GM18861 (cell line): ENCODE measurements around the gene DDX47.
"Not testable (repeated sequence)": the region's sequence is repeated elsewhere in the genome, so short reads cannot be mapped to it uniquely, and the experiment has no call there.

Source experiments
- ATAC-seq: cut with Tn5 transposase; IDR thresholded peaks from one replicate; pipeline ENCODE4 v1.9.1; 2021; ENCODE audit not compliant: unreplicated experiment

Gene DDX47

DNA sequence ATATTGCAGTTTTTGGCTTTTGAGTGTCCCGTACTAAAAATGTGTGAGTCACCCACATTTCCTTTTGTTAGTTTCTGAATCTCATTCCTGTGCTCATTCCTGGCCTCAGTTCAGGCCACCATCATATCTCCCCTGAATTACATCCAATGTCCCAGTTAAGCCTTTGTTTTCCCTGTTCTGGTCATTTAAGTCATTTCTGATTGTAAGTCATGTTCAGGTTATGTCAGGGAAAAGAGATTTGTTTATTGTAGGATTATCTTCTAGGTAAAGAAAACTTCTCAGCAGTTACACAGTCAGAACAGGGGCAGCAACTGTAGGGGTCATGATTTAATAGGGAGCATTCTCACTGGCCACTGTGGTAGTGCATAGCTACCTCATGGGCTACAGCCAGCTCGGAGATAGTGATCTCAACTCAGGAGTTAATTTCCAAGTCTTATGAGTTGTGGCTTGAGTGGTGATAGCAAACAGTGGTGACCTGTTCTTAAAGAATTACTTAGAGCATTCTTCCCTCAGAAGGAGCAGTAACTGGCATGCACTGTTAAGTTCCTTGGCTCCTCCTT is 6.7 kb downstream of the DDX47 start:
- no peak for ATAC-seq

DNA sequence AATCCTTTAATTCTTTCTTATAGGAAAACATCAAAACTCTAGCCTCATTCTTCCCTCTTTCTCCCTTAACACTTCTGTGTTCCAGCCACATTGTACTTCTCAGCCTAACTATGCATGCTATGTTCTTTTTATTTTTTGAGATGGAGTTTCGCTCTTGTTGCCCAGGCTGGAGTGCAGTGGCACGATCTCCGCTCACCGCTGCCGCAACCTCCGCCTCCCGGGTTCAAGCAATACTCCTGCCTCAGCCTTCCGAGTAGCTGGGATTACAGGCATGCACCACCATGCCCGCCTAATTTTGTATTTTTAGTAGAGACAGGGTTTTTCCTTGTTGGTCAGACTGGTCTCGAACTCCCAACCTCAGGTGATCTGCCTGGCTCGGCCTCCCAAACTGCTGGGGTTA is 7.2 kb downstream of the DDX47 start:
- not testable (repeated sequence) for ATAC-seq

DNA sequence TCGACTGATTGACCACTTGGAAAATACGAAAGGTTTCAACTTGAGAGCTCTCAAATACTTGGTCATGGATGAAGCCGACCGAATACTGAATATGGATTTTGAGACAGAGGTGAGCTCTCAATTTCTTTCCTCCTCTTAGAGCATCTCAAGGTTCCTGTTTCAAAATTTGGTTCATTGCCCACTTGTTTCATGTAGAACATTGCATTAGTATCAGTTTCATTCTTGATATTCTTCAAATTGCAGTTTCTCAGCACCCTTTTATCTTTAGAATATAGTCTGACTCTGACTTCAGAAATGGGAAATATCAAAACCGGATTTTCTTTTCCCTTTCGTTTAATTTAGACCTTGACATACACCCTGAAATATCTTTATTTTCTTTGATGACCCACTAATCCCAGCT is 8.8 kb downstream of the DDX47 start:
- peak; percentile 52 for ATAC-seq

DNA sequence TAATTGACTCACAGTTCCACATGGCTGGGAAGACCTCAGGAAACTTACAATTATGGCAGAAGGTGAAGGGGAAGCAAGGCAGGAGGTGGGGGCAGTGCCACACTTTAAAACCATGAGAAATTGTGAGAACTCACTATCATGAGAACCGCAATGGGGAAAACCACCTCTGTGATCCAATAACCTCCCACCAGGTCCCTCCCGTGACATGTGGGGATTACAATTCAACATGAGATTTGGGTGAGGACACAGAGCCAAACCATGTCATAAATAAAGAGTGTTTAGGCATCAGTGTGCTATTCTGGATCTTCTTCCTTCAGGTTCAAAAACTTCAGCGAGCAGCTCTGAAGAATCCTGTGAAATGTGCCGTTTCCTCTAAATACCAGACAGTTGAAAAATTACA is 9.7 kb downstream of the DDX47 start:
- no peak for ATAC-seq

DNA sequence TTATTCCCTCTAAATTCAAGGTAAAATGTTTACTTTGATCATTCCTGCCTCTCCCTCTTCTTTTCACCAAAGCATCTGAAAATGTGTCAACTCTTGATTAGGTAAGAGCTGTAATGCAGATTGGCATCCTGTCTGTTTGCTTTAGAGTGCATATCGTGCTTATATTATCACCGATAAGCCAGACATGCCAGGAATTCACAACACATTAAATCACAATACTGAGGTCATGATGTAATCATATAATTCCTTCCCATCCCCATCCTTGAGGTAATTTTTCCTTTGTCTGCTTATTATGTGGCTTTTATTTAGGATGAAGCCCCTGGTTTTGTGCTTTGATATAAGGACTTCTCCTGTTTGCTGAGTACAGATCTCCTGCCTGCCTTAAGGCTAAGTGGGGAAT is 10.2 kb downstream of the DDX47 start:
- no peak for ATAC-seq

DNA sequence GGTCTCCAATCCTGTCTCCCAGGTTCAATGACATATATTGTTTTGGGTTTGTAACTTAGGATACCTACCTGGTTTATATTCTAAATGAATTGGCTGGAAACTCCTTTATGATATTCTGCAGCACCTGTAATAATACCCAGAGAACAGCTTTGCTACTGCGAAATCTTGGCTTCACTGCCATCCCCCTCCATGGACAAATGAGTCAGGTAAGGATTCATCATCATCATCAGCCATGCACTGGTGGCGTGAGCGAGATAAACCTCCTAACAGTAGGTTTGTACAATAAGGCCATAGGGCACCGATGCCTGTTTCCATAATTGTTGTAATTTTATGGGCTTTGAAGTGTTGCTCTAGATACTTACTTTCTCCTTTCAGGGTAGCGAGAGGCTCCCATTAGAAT is 10.7 kb downstream of the DDX47 start:
- ATAC-seq, result no peak

DNA sequence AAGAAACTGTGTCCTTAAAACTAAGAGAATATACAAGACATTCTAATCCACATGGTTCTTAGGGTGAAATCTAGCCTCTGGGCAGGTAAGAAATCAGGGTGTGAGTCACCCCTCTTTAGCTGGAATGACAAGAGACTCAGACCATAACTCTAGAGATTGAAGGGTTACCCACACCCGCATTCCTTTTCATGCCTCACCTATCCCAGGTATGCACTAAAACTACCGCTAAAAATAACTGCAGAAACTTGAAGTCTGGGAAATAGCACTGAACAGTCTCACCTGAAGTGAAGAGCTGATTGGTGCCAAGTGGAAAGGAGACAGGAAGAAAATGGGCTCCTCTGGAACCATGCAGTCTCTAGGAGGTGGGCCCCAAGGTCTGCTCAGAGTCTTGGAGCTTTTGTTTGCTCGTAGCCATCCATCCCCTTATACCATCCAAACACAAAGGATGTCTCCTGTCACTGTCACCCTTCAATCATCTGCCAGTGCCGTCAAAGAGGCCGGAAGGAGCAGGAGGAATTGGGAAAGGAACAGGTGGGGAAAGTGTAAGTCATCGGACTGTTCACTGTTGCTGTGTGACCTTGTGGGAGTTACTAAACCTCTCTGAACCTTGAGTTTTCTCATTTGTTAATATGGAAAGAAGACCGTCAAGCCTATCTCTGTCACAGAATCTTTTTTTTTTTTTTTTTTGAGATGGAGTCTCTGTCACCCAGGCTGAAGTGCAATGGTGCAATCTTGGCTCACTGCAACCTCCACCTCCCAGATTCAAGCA is 22.4 kb downstream of the DDX47 start:
- no peak for ATAC-seq

DNA sequence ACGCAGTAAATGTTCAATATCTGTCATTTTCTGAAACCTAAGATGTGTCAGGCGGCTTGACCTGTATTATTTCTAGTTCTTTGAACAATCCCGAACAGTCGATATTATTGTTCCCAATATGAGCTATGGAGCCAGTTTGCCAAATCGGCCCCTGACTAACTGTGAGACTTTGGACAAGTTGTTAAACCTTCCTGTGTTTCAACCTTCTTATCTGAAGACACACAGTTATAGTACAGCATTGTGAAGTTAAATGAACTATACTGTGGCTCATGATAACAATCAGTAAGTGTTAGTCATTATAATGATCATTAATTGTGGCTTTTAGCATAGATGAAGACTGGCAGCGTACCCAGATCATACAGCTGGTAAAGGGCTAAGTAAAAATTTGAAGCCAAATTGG is 23.4 kb downstream of the DDX47 start:
- no peak for ATAC-seq

DNA sequence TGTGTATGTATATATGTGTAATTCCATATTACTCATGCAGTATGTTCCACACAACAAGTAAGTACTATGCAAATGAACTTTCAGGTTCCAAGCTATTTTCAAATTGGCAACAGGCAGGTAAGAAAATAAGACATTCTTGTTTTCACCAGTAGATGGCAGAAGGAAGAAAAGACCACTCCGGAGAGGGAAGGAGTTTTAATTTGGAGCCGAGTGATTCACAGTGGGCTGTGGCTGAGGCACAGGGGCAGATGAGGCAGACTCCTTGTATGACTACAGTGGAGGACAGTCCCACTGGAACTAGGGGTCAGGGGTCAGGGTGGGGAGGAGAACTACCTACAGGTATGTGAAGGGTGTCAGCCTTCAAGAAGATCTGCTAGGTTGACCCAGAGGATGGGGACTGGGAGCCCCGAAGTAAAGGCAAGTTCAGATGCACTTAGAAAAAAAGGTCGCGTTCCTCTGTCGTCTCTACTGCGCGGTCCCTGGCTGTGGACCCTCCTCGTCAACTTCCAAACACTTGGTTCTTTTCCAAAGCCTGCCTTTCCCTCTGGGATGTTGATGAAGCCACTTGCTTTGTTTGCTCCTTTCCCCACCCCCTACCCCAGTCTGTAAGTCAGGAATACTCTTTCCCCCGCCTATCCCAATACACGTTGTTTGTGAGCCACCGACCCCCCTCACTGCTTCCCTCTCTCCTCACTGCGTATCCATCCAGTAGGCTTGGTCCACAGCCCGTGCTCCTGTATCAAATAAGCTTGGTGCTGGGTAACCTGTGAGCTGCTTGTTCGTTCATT is 24.1 kb downstream of the DDX47 start:
- ATAC-seq, result no peak

DNA sequence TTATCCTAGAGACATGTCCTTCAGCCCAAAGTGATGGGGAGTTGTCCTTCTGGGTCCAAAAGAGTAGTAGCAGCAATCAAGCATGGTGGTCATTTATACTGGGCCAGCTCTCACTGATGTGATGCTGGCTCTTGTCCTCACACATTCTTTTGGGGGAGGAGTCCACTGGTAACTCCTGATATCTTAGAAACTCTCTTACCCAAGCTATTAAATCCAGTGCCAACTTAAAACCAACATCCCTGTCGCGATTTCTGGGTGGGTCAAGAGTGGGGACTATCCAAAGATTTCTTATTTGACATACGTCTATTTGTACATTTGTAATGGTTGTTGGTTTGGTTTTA is 24.6 kb downstream of the DDX47 start:
- no peak for ATAC-seq

DNA sequence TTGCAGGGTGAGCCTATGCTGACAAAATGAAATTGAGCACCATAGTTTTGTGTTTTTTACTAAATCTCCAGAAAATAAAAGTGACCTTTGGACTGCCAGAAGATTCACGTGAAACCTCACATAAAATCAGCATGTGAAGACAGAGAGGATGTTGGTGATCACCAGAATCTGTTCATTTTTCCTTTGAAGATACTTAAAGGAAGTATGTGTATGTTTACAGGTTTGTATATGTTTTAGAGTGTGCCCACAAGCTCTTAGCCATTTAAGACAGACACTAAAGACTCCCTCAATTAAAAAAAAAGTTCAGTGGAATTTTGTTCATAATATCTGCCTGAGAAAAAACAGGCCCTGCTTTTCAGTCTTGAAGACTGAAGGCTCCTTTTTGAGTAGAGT is 25.9 kb downstream of the DDX47 start:
- no peak for ATAC-seq

DNA sequence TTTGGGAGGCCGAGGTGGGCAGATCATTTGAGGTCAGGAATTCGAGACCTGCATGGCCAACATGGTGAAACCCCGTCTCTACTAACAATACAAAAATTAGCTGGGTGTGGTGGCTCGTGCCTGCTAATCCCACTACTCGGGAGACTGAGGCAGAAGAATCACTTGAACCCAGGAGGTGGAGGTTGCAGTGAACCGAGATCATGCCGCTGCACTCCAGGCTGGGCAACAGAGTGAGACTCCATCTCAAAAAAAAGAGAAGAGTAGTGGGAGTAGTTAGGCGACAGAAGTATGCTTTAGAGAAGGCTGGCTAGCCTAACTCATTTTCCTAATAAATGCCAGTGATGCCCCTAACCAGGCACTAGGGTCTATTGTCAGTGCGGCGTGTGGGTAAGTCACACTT is 26.3 kb downstream of the DDX47 start:
- ATAC-seq, result not testable (repeated sequence)

DNA sequence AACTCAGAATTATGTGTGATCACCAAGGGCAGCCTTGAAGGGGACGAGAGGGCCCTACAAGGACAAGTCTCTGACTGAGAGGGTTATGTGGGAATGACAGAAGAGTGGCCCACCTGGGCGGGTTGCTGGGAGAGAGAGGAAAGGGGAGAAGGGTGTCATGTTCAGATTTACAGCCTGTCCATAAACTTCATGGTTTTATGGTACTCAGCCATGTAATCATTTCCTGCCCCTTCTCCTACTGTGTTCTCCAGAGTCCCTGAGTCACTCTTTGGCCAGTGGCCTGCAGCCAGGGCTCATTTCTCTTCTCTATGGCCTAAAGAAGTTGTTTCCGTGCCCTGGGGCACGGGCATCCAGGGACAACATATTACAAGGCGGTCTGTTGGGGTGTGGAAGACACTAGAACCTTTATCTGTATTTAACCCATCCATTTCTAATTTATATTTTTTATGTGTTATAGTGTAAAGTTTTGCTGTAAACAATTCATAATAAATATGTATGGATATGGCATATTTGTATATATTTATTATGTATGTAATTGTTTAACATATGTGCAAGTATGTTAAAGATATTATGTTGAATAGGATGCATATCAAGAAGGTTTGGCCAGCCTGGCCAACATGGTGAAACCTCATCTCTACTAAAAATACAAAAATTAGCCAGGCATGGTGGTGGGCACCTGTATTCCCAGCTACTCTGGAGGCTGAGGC is 26.9 kb downstream of the DDX47 start:
- no peak for ATAC-seq

DNA sequence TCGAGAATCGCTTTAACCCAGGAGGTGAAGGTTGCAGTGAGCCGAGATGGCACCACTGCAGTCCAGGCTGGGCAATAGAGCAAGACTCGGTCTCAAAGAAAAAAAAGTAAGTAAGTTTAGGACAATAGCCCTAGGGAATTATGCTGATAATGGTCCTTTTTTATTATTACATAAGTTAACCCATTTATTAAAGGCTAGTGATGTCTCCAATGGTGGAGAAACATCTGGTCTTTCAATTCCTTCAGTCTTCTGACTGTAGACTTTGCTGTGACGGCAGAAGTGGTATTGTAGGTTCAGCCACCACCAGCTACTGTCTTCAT is 27.4 kb downstream of the DDX47 start:
- no peak for ATAC-seq

DNA sequence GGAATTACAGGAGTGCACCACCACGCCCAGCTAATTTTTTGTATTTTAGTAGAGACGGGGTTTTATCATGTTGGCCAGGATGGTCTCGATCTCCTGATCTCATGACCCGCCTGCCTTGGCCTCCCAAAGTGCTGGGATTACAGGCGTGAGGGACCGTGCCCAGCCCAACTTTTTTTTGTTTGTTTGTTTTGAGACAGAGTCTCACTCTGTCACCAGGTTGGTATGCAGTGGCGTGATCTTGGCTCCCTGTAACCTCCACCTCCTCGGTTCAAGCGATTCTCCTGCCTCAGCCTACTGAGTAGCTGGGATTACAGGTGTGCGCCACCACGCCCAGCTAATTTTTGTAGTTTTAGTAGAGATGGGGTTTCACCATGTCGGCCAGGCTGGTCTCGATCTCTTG is 28.3 kb downstream of the DDX47 start:
- not testable (repeated sequence) for ATAC-seq

DNA sequence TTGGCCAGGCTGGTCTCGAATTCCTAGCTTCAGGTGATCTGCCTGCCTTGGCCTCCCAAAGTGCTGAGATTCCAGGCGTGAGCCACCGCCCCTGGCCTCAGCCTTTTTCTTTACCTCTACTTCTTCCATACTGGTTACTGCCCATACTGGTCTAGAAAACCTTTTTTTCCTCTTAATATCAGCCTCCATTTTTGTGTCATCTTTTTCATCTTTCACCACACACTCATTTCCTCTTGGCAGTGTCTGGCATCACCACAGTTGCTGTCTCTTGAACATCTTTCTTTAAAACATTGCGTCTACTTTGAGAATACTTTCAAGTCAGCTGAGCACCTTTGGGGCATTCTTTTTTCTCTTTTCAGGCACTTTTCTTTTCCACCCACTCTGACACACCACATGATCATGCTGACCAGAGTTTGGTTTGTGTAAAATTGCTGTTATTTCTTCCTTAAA is 32.7 kb downstream of the DDX47 start:
- ATAC-seq, result no peak

DNA sequence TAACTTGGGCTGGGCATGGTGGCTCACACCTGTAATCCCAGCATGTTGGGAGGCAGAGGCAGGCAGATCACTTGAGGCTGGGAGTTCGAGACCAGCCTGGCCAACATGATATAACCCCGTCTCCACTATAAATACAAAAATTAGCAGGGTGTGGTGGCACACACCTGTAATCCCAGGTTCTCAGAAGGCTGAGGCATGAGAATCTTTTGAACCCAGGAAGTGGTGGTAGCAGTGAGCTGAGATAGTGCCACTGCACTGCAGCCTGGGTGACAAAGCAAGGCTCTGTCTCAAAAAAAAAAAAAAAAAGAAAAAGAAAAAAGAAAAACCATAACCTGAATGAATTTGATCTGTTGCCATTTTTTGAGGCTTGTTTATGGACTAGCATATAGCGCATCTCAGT is 33.6 kb downstream of the DDX47 start:
- ATAC-seq, result not testable (repeated sequence)

DNA sequence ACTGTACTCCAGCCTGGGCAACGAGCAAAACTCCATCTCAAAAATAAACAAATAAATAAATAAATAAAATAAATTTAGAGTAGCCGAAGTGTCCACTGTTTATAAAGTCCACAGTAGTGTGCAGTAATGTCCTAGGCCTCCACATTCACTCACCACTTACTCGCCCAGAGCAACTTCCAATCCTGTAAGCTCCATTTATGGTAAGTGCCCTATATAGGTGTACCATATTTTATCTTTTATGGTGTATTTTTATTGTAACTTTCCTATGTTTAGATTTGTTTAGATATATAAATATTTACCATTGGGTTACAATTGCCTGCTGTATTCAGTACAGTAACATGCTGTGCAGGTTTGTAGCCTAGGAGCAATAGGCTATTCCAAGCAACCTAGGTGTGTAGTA is 40.3 kb downstream of the DDX47 start:
- no peak for ATAC-seq

DNA sequence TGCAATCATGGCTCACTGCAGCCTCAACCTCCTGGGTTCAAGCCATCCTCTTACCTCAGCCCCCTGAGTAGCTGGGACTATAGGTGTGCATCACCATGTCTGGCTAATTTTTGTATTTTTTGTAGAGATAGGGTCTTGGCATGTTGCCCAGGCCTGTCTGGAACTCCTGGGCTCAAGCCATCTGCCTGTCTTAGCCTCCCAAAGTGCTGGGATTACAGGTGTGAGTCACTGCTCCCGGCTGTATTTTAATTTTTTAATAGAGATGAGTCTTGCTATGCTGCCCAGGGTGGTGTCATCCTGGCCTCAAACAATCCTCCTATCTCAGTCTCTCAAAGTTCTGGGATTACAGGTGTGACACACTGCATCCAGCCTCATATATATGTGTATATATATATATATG is 46.5 kb downstream of the DDX47 start:
- ATAC-seq, result no peak

DNA sequence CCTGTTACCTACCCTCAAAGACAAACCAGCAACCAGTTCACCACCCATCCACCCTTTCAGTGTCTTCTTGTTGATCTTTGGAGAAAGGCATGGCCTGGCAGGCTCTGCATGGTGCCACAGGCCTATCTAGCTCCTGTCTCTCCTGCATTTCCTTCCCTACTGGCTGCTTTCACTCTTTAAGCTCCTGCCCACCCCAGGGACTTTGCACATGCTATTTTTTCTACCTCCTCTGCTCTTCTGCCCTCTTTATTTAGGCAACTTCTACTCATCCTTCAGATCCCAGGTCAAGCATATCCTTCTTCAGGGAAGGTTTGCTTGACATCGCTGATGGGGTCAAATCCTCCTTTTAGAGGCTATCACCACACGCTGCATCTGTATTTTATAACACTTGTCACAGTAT is 51.1 kb downstream of the DDX47 start:
- ATAC-seq, result no peak

DNA sequence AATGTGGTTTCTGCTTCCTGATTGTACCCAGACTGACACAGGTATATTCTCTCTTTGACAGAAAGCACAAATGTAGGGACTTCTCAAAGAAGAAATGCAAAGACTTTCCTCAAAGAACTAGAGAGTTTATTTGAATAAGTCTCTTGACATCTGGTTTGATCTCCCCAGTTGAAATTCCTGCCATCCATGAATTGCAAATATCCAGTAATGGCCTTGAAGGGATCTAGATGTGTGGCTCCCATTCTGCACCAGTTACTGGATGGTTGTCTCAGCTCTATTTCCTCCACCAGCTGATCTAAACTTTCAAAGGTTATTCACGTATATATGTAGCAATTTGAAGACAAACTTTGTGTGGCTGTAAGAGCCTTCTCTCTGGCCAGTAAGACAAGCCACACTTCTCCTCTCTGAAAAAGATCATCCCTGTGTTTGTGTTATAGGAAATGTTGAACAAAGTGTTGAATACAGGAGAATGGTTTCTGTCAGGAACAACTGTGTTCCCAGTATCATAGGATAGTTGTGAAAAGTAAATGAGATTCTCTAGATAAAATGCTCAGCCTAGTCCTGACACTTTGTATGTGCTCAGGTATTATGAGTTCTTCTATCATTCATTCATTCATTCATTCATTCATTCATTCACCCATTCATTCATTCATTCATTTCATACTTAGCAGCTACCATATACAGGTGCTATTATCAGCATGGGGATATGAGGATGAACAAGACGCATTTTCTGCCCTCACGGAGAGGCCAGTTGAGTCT is 55.5 kb downstream of the DDX47 start:
- ATAC-seq, result no peak
